ENCODE measurements around the gene GPX4. TPM values are rescaled to one million over a fixed set of nuclear protein-coding genes. Genes with fewer than 3 reads are reported as not detected.

GPX4 gene
- total and polyA plus RNA-seq, 9 of the 15 experiments (the other 6 are each of a cell fraction or from before 2014, with no cell fraction given) = 61.4 to 661 (median 349) TPM

DNA sequence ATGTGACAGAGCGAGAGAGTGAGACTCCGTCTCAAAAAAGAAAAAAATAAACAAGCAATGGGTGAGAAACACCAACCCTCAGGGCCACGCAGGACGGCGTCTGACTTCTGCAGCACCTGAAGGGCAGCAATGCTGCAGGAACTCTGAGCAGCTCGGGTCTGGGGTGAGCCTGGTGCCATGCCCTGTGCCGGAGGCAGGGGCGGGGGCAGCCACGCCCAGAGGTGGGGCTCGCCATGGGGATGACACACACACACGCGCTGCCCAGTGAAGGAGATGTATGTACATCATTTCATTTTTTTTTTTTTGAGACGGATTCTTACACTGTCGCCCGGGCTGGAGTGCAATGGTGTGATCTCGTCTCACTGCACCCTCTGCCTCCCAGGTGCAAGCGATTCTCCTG lies 24.3 kb downstream of the GPX4 start (continued):
- no peak for TF ChIP-seq E2F1 (CRISPR knock-in tag; IDR thresholded peaks at IDR 0.05)
- no peak for TF ChIP-seq FIP1L1 (IDR thresholded peaks at IDR 0.05; ENCODE audit: low read depth, low read length, poor library complexity, severe bottlenecking)
- TF ChIP-seq ZFX (CRISPR knock-in tag; IDR thresholded peaks at IDR 0.05) = no peak
- TF ChIP-seq MIER1 (IDR thresholded peaks at IDR 0.05; ENCODE audit: low read depth) = no peak
- TF ChIP-seq NCOA1 (IDR thresholded peaks at IDR 0.05; ENCODE audit: low read depth) = no peak
- no peak for TF ChIP-seq EP300 (IDR thresholded peaks at IDR 0.05; ENCODE audit: low read length)
- TF ChIP-seq ATF2 (CRISPR knock-in tag; IDR thresholded peaks at IDR 0.05) = no peak
- no peak for TF ChIP-seq ZNF398 (CRISPR knock-in tag; IDR thresholded peaks at IDR 0.05)
- no peak for TF ChIP-seq HDAC3 (IDR thresholded peaks at IDR 0.05; ENCODE audit: borderline replicate concordance, partially characterized antibody)
- no peak for TF ChIP-seq GABPB1 (CRISPR knock-in tag; IDR thresholded peaks at IDR 0.05)
- no peak for TF ChIP-seq POLR2AphosphoS2 (IDR thresholded peaks at IDR 0.05; ENCODE audit: low read length)
